Stomach smooth muscle (tissue), 2 donors: ENCODE measurements around the gene AGMO.

Source experiments
- H3K27ac ChIP-seq: one replicate; pipeline ENCODE4 v1.7.0; 2013; ENCODE audit warnings: mild to moderate bottlenecking, low read length, inconsistent platforms
- H3K27me3 ChIP-seq, 2 donors: one replicate each; pipeline ENCODE4 v1.7.0; 2013; ENCODE audit warnings: low read length in 2 of 2; ENCODE audit not compliant: insufficient read depth in 2 of 2, control insufficient read depth in 1 of 2
- H3K36me3 ChIP-seq, 2 donors: one replicate each; pipeline ENCODE4 v1.7.0; 2013; ENCODE audit warnings: low read length in 2 of 2; ENCODE audit not compliant: control insufficient read depth in 2 of 2, insufficient read depth in 2 of 2
- H3K4me1 ChIP-seq: one replicate; pipeline ENCODE4 v1.7.0; 2013; ENCODE audit warnings: low read length; ENCODE audit not compliant: control insufficient read depth, insufficient read depth
- H3K4me3 ChIP-seq, 2 donors: one replicate each; pipeline ENCODE4 v1.7.0; 2013; ENCODE audit warnings: low read length in 2 of 2
- H3K9ac ChIP-seq, 2 donors: one replicate each; pipeline ENCODE4 v1.7.0; 2013; ENCODE audit warnings: low read length in 2 of 2, mild to moderate bottlenecking in 1 of 2
- H3K9me3 ChIP-seq, 2 donors: one replicate each; pipeline ENCODE4 v1.7.0; 2013; ENCODE audit warnings: low read length in 2 of 2; ENCODE audit not compliant: control insufficient read depth in 2 of 2
- donor health status: healthy.
- donor health status: Pancreatic carcinoma.

Gene AGMO

GRCh38 chr7:15462721-15463389 lies 99.0 kb downstream of the AGMO start:
- H3K9me3 ChIP-seq = no peaks in the 10 kb centered on the region
- no peak overlapping the region for H3K4me3 ChIP-seq
- H3K4me1 ChIP-seq = no peaks in the 10 kb centered on the region
- H3K27ac ChIP-seq = no peak overlapping the region
- no peaks in the 10 kb centered on the region for H3K27me3 ChIP-seq
- no peaks in the 10 kb centered on the region for H3K36me3 ChIP-seq
- no peak overlapping the region for H3K9ac ChIP-seq

GRCh38 chr7:15461576-15461975 lies 100.2 kb downstream of the AGMO start:
- no peaks in the 10 kb centered on the region for H3K36me3 ChIP-seq
- no peaks in the 10 kb centered on the region for H3K4me1 ChIP-seq
- H3K27me3 ChIP-seq = no peaks in the 10 kb centered on the region
- H3K9ac ChIP-seq = no peak overlapping the region
- H3K9me3 ChIP-seq = no peaks in the 10 kb centered on the region
- H3K4me3 ChIP-seq = no peak overlapping the region
- H3K27ac ChIP-seq = no peak overlapping the region

DNA sequence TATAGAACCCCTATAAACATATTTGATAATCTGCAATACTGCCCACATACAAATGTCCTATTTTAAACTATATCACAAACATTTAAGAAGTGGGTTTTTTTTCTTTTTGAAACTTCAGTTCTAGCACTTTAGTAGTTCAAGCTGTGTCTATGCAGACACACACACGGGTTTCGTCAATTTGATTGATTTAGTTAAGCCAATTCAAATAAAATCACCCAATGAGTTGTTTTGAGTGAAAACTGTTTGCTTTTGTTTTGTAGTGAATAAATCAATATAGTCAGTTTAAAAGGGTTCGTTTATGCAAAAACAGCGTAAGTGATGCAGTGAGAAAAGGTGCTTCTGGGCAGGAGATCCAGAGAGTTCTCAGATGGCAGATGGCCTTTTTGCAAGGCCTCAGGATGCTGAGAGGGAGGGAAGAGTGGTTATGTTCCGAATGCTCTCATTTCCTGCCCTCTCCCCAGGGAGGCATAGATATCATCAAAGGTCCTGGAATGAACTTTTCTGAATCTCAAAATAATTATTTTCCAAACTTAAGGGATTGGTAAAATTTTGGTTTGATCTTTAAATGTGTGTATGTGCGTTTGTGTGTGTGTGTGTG lies 102.7 kb downstream of the AGMO start:
- no peak overlapping the region for H3K27ac ChIP-seq
- no peak overlapping the region for H3K9ac ChIP-seq
- H3K9me3 ChIP-seq = no peaks in the 10 kb centered on the region
- H3K36me3 ChIP-seq = no peaks in the 10 kb centered on the region
- H3K4me1 ChIP-seq = no peaks in the 10 kb centered on the region
- H3K27me3 ChIP-seq = no peaks in the 10 kb centered on the region
- no peak overlapping the region for H3K4me3 ChIP-seq

DNA sequence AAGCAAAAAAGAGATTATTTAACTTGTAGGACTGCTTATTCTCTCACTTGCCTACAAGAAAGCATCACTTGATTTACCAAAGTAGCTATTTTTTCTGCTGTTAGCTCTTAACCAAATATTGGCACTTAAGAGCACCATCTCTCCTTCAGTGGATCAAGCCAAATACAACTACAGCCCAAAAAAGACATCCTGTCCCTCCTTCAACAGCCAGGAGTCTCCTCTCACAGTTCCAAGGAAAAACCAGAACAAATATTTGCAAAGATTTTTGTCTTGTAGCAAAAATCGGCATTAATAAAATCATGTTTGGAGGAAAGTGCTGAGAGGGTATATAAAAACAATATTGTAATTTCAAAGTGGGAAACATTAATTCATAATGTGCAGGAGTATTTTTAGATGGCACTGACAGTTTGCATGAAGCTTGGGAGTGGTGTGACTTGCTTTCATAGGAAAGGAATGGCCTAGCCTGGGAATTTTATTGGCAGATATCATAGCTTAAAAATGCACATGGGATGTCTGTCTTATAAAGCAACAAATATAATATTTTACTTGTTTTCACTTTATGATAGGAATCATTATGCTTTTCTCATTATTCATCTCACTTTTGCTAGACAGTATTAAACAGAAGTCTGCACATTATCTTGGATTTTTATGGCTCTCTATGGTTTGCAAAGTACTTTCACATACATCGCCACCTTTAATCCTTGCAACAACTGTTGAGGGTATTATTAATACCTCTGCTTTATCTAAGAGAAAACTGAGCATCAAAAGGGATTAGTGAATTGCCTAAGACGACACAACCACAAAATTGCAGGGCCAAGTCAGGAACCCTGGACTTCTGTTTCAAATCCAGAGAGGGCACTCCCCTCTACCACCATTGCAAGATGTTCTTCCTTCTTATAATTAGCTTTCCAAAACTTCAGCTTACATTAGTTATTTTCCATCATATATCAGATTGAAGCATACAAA lies 103.5 kb downstream of the AGMO start:
- Histone ChIP-seq H3K4me3 (no peak overlapping the region), H3K27me3 (no peaks in the 10 kb centered on the region), H3K36me3 (no peaks in the 10 kb centered on the region), H3K9me3 (no peaks in the 10 kb centered on the region), H3K9ac (no peak overlapping the region), H3K27ac (no peak overlapping the region), H3K4me1 (no peaks in the 10 kb centered on the region)

GRCh38 chr7:15452670-15453069 lies 109.1 kb downstream of the AGMO start:
- Histone ChIP-seq H3K36me3 (no peaks in the 10 kb centered on the region), H3K27ac (no peak overlapping the region), H3K27me3 (no peaks in the 10 kb centered on the region), H3K9ac (no peak overlapping the region), H3K4me1 (no peaks in the 10 kb centered on the region), H3K9me3 (no peaks in the 10 kb centered on the region), H3K4me3 (no peak overlapping the region)

GRCh38 chr7:15446722-15447121 lies 115.1 kb downstream of the AGMO start:
- Histone ChIP-seq H3K36me3 (no peaks in the 10 kb centered on the region), H3K27me3 (no peaks in the 10 kb centered on the region)

GRCh38 chr7:15446280-15446679 lies 115.5 kb downstream of the AGMO start:
- Histone ChIP-seq H3K4me3 (no peak overlapping the region), H3K36me3 (no peaks in the 10 kb centered on the region), H3K27me3 (no peaks in the 10 kb centered on the region), H3K9ac (no peak overlapping the region), H3K9me3 (no peaks in the 10 kb centered on the region), H3K4me1 (no peaks in the 10 kb centered on the region), H3K27ac (no peak overlapping the region)

More at GRCh38 chr7:15446722-15447121, 115.1 kb downstream of the AGMO start:
- Histone ChIP-seq H3K27ac (no peak overlapping the region), H3K9me3 (no peaks in the 10 kb centered on the region), H3K4me3 (no peak overlapping the region), H3K9ac (no peak overlapping the region), H3K4me1 (no peaks in the 10 kb centered on the region)

DNA sequence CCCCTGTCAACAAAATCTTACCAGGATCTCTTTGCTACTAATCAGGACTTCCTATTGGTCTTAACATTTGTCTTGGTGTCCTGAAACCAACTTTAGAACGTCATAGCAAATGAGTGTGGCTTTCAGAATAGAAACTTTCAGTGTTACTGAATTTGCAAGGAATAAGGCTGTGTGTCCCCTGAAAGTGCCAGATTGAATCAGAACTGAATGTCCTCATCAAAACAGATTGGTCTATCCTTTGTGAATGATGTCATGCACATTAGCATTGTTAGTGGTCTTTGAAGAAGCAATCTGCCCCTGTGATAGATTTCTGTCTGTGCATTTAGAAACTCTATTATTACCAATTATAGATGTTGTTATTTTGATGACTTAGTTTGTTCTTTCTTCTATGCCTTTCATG lies 119.9 kb downstream of the AGMO start:
- Histone ChIP-seq H3K9ac (no peak overlapping the region), H3K36me3 (no peaks in the 10 kb centered on the region), H3K4me3 (no peak overlapping the region), H3K27ac (no peak overlapping the region), H3K4me1 (no peaks in the 10 kb centered on the region), H3K27me3 (no peaks in the 10 kb centered on the region), H3K9me3 (peaks cover 0 to 3% of the 10 kb centered on the region in 2 donors)

DNA sequence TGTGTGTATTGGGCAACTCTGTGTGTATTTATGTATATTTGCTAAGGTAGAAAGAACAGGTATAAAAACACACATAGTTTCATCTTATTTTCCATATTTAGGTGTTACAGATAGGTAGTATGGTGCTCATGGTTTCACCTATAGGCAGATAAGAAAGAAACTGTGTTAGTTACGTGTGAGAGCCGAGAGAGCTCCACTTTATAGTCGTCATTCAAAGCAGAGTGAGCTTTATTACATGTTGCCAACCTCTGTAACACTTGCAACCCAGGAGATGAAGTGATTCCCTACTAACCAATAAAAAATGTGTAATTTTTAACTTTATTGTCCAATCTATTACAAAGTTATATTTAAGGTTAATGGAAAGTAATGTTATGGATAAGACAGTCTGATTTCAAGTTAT lies 121.3 kb downstream of the AGMO start:
- H3K9me3 ChIP-seq = peaks cover 0 to 3% of the 10 kb centered on the region in 2 donors
- H3K4me3 ChIP-seq = no peak overlapping the region
- no peak overlapping the region for H3K27ac ChIP-seq
- H3K4me1 ChIP-seq = no peaks in the 10 kb centered on the region
- no peaks in the 10 kb centered on the region for H3K36me3 ChIP-seq
- H3K27me3 ChIP-seq = no peaks in the 10 kb centered on the region
- H3K9ac ChIP-seq = no peak overlapping the region

GRCh38 chr7:15439853-15440252 lies 122.0 kb downstream of the AGMO start:
- H3K9me3 ChIP-seq = peaks cover 0 to 3% of the 10 kb centered on the region in 2 donors
- H3K27me3 ChIP-seq = no peaks in the 10 kb centered on the region
- no peak overlapping the region for H3K4me3 ChIP-seq
- H3K9ac ChIP-seq = no peak overlapping the region
- H3K4me1 ChIP-seq = no peaks in the 10 kb centered on the region
- no peaks in the 10 kb centered on the region for H3K36me3 ChIP-seq
- H3K27ac ChIP-seq = no peak overlapping the region
